SU-DHL-6 (cell line): Measurements from ENCODE around the gene CT47C1.
"Not testable (repeated sequence)": the region's sequence is repeated elsewhere in the genome, so short reads cannot be mapped to it uniquely, and the experiment has no call there.

Source experiments
- H2AFZ ChIP-seq: fragments of 200-600 bp; sonication (generic); 2 replicates; pipeline ENCODE4 v1.6.1; 2014; ENCODE audit warnings: low read depth, mild to moderate bottlenecking, moderate library complexity, mixed read lengths, antibody characterized with exemption, low read length; ENCODE audit not compliant: severe bottlenecking
- H3F3A ChIP-seq: fragments of 200-600 bp; shearing (Covaris generic); 2 replicates; pipeline ENCODE4 v1.6.0; 2016; ENCODE audit warnings: antibody characterized with exemption, mild to moderate bottlenecking; ENCODE audit not compliant: insufficient read depth
- H3K27ac ChIP-seq: fragments of 200-600 bp; sonication (generic); 2 replicates; pipeline ENCODE4 v1.5.1; 2016; ENCODE audit warnings: low read depth, mild to moderate bottlenecking, low read length, moderate library complexity, mixed read lengths
- H3K27me3 ChIP-seq: fragments of 200-600 bp; sonication (generic), shearing (Covaris generic); 2 replicates; pipeline ENCODE4 v1.6.0; 2014; ENCODE audit warnings: mild to moderate bottlenecking, low read length
- H3K36me3 ChIP-seq: fragments of 200-600 bp; sonication (generic); 2 replicates; pipeline ENCODE4 v1.6.1; 2014; ENCODE audit warnings: mild to moderate bottlenecking, low read length, mixed read lengths
- H3K4me2 ChIP-seq: fragments of 300-600, 200-600 bp; shearing (Covaris generic), sonication (generic); 2 replicates; pipeline ENCODE4 v1.6.0; 2014; ENCODE audit warnings: low read length, low read depth, mild to moderate bottlenecking; ENCODE audit not compliant: poor library complexity, severe bottlenecking
- H3K4me3 ChIP-seq: fragments of 200-600 bp; sonication (generic); 2 replicates; pipeline ENCODE4 v1.5.1; 2014; ENCODE audit warnings: antibody characterized with exemption, low read length, mild to moderate bottlenecking, mixed read lengths; ENCODE audit not compliant: insufficient read depth, poor library complexity, severe bottlenecking
- H3K79me2 ChIP-seq: fragments of 200-600 bp; sonication (generic); 2 replicates; pipeline ENCODE4 v1.6.1; 2014; ENCODE audit warnings: mild to moderate bottlenecking, low read length, moderate library complexity; ENCODE audit not compliant: insufficient read depth
- H3K9ac ChIP-seq: fragments of 200-600 bp; sonication (generic); 2 replicates; pipeline ENCODE4 v1.7.0; 2014; ENCODE audit warnings: mild to moderate bottlenecking, low read length
- H3K9me2 ChIP-seq: fragments of 200-600 bp; sonication (generic); replicated peaks from 2 replicates; pipeline ENCODE4 v1.6.1; 2014; ENCODE audit warnings: low read length; ENCODE audit not compliant: insufficient read depth
- H3K9me3 ChIP-seq: fragments of 200-600 bp; sonication (generic); 2 replicates; pipeline ENCODE4 v1.6.1; 2014; ENCODE audit warnings: low read length, mixed read lengths; ENCODE audit not compliant: insufficient read depth
- H4K20me1 ChIP-seq: fragments of 200-600 bp; sonication (generic); 2 replicates; pipeline ENCODE4 v1.6.1; 2014; ENCODE audit warnings: low read depth, mild to moderate bottlenecking, antibody characterized with exemption, low read length, moderate library complexity, mixed read lengths
- EZH2phosphoT487 ChIP-seq: fragments of 200-600 bp; sonication (generic), shearing (Covaris generic); conservative IDR thresholded peaks from 2 replicates; pipeline ENCODE4 v1.6.1; 2018; ENCODE audit warnings: mild to moderate bottlenecking, antibody characterized with exemption, low read length, moderate library complexity, mixed read lengths
- TF ChIP-seq, protein P1 (sequence below): fragments of 200-600 bp; sonication (generic); IDR thresholded peaks from one replicate; pipeline ENCODE4 v1.5.1; 2017; ENCODE audit warnings: antibody characterized with exemption, mild to moderate bottlenecking, low read length, moderate library complexity; ENCODE audit not compliant: insufficient read depth, poor library complexity, severe bottlenecking

Gene CT47C1

GRCh38 chrX:119072744-119073143, at the start of gene CT47C1:
CT47C1 (plus strand) TSS chrX:119072993; CDS start chrX:119073226, 233 bp downstream.
- Histone ChIP-seq H3K36me3 (no peaks in the 10 kb centered on the region), H3K27ac (no peak within 1 kb of the TSS), H3K9me3 (no peaks in the 10 kb centered on the region), H3K79me2 (no peaks in the 10 kb centered on the region), H4K20me1 (no peaks in the 10 kb centered on the region), H3K9me2 (no peaks in the 10 kb centered on the region), H3K4me3 (no peak within 1 kb of the TSS), H3K4me2 (no peak within 1 kb of the TSS), H3F3A (no peaks in the 10 kb centered on the region), H3K27me3 (no peaks in the 10 kb centered on the region), H3K9ac (no peak within 1 kb of the TSS), H2AFZ (no peak within 1 kb of the TSS)
- TF ChIP-seq, protein P1, sequence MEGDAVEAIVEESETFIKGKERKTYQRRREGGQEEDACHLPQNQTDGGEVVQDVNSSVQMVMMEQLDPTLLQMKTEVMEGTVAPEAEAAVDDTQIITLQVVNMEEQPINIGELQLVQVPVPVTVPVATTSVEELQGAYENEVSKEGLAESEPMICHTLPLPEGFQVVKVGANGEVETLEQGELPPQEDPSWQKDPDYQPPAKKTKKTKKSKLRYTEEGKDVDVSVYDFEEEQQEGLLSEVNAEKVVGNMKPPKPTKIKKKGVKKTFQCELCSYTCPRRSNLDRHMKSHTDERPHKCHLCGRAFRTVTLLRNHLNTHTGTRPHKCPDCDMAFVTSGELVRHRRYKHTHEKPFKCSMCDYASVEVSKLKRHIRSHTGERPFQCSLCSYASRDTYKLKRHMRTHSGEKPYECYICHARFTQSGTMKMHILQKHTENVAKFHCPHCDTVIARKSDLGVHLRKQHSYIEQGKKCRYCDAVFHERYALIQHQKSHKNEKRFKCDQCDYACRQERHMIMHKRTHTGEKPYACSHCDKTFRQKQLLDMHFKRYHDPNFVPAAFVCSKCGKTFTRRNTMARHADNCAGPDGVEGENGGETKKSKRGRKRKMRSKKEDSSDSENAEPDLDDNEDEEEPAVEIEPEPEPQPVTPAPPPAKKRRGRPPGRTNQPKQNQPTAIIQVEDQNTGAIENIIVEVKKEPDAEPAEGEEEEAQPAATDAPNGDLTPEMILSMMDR, result no peak
- TF ChIP-seq EZH2phosphoT487, result no peak

GRCh38 chrX:119025900-119026299, 46.9 kb upstream of the CT47C1 start:
- no peak overlapping the region for H3K4me3 ChIP-seq
- H2AFZ ChIP-seq, result no peak overlapping the region
- H3K79me2 ChIP-seq, result no peaks in the 10 kb centered on the region
- TF ChIP-seq EZH2phosphoT487, result no peak
- TF ChIP-seq, protein P1, result no peak
- no peaks in the 10 kb centered on the region for H4K20me1 ChIP-seq
- H3K36me3 ChIP-seq, result no peaks in the 10 kb centered on the region
- H3K27ac ChIP-seq, result no peak overlapping the region
- no peak overlapping the region for H3K4me2 ChIP-seq
- H3K9me2 ChIP-seq, result no peaks in the 10 kb centered on the region
- no peaks in the 10 kb centered on the region for H3K27me3 ChIP-seq
- no peaks in the 10 kb centered on the region for H3F3A ChIP-seq
- no peaks in the 10 kb centered on the region for H3K9me3 ChIP-seq
- H3K9ac ChIP-seq, result no peak overlapping the region

DNA sequence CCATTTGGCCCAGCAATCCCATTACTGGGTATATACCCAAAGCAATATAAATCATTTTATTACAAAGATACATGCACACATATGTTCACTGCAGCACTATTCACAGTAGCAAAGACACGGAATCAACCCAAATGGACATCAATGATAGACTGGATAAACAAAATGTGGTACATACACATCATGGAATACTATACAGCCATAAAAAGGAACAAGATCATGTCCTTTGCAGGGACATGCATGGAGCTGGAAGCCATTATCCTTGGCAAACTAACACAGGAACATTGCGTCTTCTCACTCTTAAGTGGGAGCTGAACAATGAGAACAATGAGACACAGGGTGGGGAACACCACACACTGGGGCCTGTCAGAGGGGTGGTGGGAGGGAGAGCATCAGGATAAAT, 46.4 kb upstream of the CT47C1 start:
- H3K36me3 ChIP-seq, H3K9me2 ChIP-seq, H3K9ac ChIP-seq, H3K27me3 ChIP-seq, H3K4me3 ChIP-seq, H3K79me2 ChIP-seq, H3K9me3 ChIP-seq, H3K27ac ChIP-seq, H3F3A ChIP-seq, H3K4me2 ChIP-seq, H2AFZ ChIP-seq, H4K20me1 ChIP-seq: not testable (repeated sequence)

DNA sequence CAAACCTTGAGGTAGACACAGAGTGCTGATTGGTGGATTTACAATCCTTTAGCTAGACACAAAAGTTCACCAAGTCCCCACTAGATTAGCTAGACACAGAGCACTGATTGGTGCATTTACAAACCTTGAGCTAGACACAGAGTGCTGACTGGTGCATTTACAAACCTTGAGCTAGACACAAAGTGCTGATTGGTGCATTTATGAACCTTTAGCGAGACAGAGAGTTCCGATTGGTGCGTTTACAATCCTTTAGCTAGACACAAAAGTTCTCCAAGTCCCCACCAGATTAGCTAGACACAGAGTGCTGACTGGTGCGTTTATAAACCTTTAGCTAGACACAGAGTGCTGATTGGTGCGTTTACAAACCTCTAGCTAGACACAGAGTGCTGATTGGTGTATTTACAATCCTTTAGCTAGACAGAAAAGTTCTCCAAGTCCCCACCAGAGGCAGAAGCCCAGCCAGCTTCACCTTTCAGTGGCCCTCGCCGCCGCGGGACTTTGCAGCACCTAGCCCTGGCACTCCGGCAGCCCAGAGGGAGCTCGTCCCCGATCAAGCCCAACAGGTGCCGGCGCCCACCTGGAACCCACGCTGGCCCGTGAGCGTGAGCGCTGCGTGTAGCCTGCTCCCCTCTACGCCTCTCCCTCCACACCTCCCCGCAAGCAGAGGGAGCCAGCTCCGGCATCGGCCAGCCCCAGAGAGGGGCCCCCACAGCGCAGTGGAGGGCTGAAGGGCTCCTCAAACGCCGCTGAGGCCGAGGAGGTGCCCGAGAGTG, 44.6 kb upstream of the CT47C1 start:
- H3K79me2 ChIP-seq, H3K9ac ChIP-seq, H3K27ac ChIP-seq, H3F3A ChIP-seq, H3K9me3 ChIP-seq, H3K36me3 ChIP-seq, H2AFZ ChIP-seq, H3K9me2 ChIP-seq, H3K4me3 ChIP-seq, H3K4me2 ChIP-seq, H4K20me1 ChIP-seq, H3K27me3 ChIP-seq: not testable (repeated sequence)
